ENCODE results near the gene CSRNP3. TPM values are rescaled to one million over a fixed set of nuclear protein-coding genes. Genes with fewer than 3 reads are reported as not detected.

The CSRNP3 gene
- total and polyA plus RNA-seq, 5 donors from 2014 or later = not detected

GRCh38 chr2:165568361-165568760 lies 98.9 kb downstream of the CSRNP3 start:
- H3K9me3 Mint-ChIP-seq = peaks cover 0 to 2% (median 0%) of the 10 kb centered on the region in 7 donors

DNA sequence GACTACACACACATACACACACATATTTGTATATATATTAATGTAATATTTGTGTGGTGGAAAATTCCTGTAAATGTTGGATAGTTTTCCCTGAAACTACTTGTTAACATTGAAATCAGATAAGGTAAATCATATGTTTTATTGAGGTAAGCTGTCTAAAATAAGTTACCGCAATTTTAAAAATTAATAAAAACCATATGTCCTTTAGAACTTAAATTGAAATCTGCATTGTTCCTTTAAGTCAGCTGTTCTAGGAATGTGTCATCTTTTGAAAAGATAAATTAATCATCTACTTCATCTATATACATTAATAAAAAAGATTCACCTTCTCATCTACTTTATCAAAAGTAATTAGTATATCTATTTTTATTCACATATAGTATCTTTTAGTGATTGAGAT lies 102.0 kb downstream of the CSRNP3 start:
- no peak overlapping the region for H3K27ac ChIP-seq (ENCODE audit: insufficient read depth, low read length, poor library complexity, severe bottlenecking)
- no peaks in the 10 kb centered on the region for H3K4me1 ChIP-seq (ENCODE audit: control insufficient read depth, insufficient read depth, low read length, poor library complexity, severe bottlenecking)
- no peaks in the 10 kb centered on the region for H3K36me3 ChIP-seq (ENCODE audit: control insufficient read depth, insufficient read depth, low read length)
- no peaks in the 10 kb centered on the region for H3K27me3 Mint-ChIP-seq
- no peak for DNase-seq
- H3K27me3 ChIP-seq (ENCODE audit: control insufficient read depth, insufficient read depth, low read length) = no peaks in the 10 kb centered on the region
- no peaks in the 10 kb centered on the region for H3K9me3 ChIP-seq (ENCODE audit: control insufficient read depth in 2 of 2, low read length in 2 of 2)
- no peak overlapping the region for H3K27ac Mint-ChIP-seq
- no peaks in the 10 kb centered on the region for H3K36me3 Mint-ChIP-seq
- no peak overlapping the region for H3K4me3 Mint-ChIP-seq
- H3K4me1 Mint-ChIP-seq = no peaks in the 10 kb centered on the region
- H3K4me3 ChIP-seq (ENCODE audit: low read depth, low read length) = no peak overlapping the region
- no peak for ATAC-seq (ENCODE audit: low read depth in 2 of 2)
- H3K9me3 Mint-ChIP-seq = peaks cover 0 to 2% (median 0%) of the 10 kb centered on the region in 7 donors

More at GRCh38 chr2:165568361-165568760, 98.9 kb downstream of the CSRNP3 start:
- Histone ChIP-seq H3K4me1 (ENCODE audit: control insufficient read depth, insufficient read depth, low read length, poor library complexity, severe bottlenecking) (no peaks in the 10 kb centered on the region), H3K4me3 (ENCODE audit: low read depth, low read length) (no peak overlapping the region), H3K9me3 (ENCODE audit: control insufficient read depth in 2 of 2, low read length in 2 of 2) (no peaks in the 10 kb centered on the region), H3K36me3 (ENCODE audit: control insufficient read depth, insufficient read depth, low read length) (no peaks in the 10 kb centered on the region), H3K27ac (ENCODE audit: insufficient read depth, low read length, poor library complexity, severe bottlenecking) (no peak overlapping the region), H3K27me3 (ENCODE audit: control insufficient read depth, insufficient read depth, low read length) (no peaks in the 10 kb centered on the region)
- ATAC-seq (ENCODE audit: low read depth in 2 of 2) = no peak
- DNase-seq = no peak
- H3K4me1 Mint-ChIP-seq = no peaks in the 10 kb centered on the region
- H3K36me3 Mint-ChIP-seq = no peaks in the 10 kb centered on the region
- no peak overlapping the region for H3K4me3 Mint-ChIP-seq
- H3K27me3 Mint-ChIP-seq = no peaks in the 10 kb centered on the region
- H3K27ac Mint-ChIP-seq = no peak overlapping the region

GRCh38 chr2:165572151-165572550 lies 102.7 kb downstream of the CSRNP3 start:
- no peak overlapping the region for H3K27ac Mint-ChIP-seq
- no peak overlapping the region for H3K4me3 Mint-ChIP-seq
- Histone ChIP-seq H3K27ac (ENCODE audit: insufficient read depth, low read length, poor library complexity, severe bottlenecking) (no peak overlapping the region), H3K36me3 (ENCODE audit: control insufficient read depth, insufficient read depth, low read length) (no peaks in the 10 kb centered on the region), H3K9me3 (ENCODE audit: control insufficient read depth in 2 of 2, low read length in 2 of 2) (no peaks in the 10 kb centered on the region), H3K4me1 (ENCODE audit: control insufficient read depth, insufficient read depth, low read length, poor library complexity, severe bottlenecking) (no peaks in the 10 kb centered on the region), H3K4me3 (ENCODE audit: low read depth, low read length) (no peak overlapping the region), H3K27me3 (ENCODE audit: control insufficient read depth, insufficient read depth, low read length) (no peaks in the 10 kb centered on the region)
- H3K4me1 Mint-ChIP-seq = no peaks in the 10 kb centered on the region
- ATAC-seq (ENCODE audit: low read depth in 2 of 2) (no peak), DNase-seq (no peak)
- H3K36me3 Mint-ChIP-seq = no peaks in the 10 kb centered on the region
- H3K27me3 Mint-ChIP-seq = no peaks in the 10 kb centered on the region
- H3K9me3 Mint-ChIP-seq = peaks cover 0 to 2% (median 0%) of the 10 kb centered on the region in 7 donors

- Histone ChIP-seq H3K4me3 (ENCODE audit: low read depth, low read length) (no peak overlapping the region), H3K36me3 (ENCODE audit: control insufficient read depth, insufficient read depth, low read length) (no peaks in the 10 kb centered on the region), H3K27me3 (ENCODE audit: control insufficient read depth, insufficient read depth, low read length) (no peaks in the 10 kb centered on the region), H3K27ac (ENCODE audit: insufficient read depth, low read length, poor library complexity, severe bottlenecking) (no peak overlapping the region), H3K4me1 (ENCODE audit: control insufficient read depth, insufficient read depth, low read length, poor library complexity, severe bottlenecking) (no peaks in the 10 kb centered on the region), H3K9me3 (ENCODE audit: control insufficient read depth in 2 of 2, low read length in 2 of 2) (no peaks in the 10 kb centered on the region)
- DNase-seq (no peak), ATAC-seq (ENCODE audit: low read depth in 2 of 2) (no peak)
- Mint-ChIP-seq H3K4me3 (no peak overlapping the region), H3K9me3 (no peaks in the 10 kb centered on the region), H3K36me3 (no peaks in the 10 kb centered on the region), H3K27ac (no peak overlapping the region), H3K27me3 (no peaks in the 10 kb centered on the region), H3K4me1 (no peaks in the 10 kb centered on the region)
Observed at GRCh38 chr2:165573534-165574461, 104.3 kb downstream of the CSRNP3 start.

- Mint-ChIP-seq H3K36me3 (no peaks in the 10 kb centered on the region), H3K4me1 (no peaks in the 10 kb centered on the region), H3K27ac (no peak overlapping the region), H3K27me3 (no peaks in the 10 kb centered on the region), H3K9me3 (no peaks in the 10 kb centered on the region), H3K4me3 (no peak overlapping the region)
- DNase-seq = no peak
- no peak overlapping the region for H3K4me3 ChIP-seq (ENCODE audit: low read depth, low read length)
- no peaks in the 10 kb centered on the region for H3K4me1 ChIP-seq (ENCODE audit: control insufficient read depth, insufficient read depth, low read length, poor library complexity, severe bottlenecking)
- no peak overlapping the region for H3K27ac ChIP-seq (ENCODE audit: insufficient read depth, low read length, poor library complexity, severe bottlenecking)
- ATAC-seq (ENCODE audit: low read depth in 2 of 2) = no peak
- H3K27me3 ChIP-seq (ENCODE audit: control insufficient read depth, insufficient read depth, low read length) = no peaks in the 10 kb centered on the region
- H3K9me3 ChIP-seq (ENCODE audit: control insufficient read depth in 2 of 2, low read length in 2 of 2) = no peaks in the 10 kb centered on the region
- H3K36me3 ChIP-seq (ENCODE audit: control insufficient read depth, insufficient read depth, low read length) = no peaks in the 10 kb centered on the region
Observed at GRCh38 chr2:165575044-165575615, 105.6 kb downstream of the CSRNP3 start.

- H3K9me3 Mint-ChIP-seq = no peaks in the 10 kb centered on the region
- ATAC-seq (ENCODE audit: low read depth in 2 of 2) (no peak), DNase-seq (no peak)
- no peak overlapping the region for H3K27ac Mint-ChIP-seq
- Histone ChIP-seq H3K36me3 (ENCODE audit: control insufficient read depth, insufficient read depth, low read length) (no peaks in the 10 kb centered on the region), H3K9me3 (ENCODE audit: control insufficient read depth in 2 of 2, low read length in 2 of 2) (no peaks in the 10 kb centered on the region), H3K27ac (ENCODE audit: insufficient read depth, low read length, poor library complexity, severe bottlenecking) (no peak overlapping the region), H3K4me1 (ENCODE audit: control insufficient read depth, insufficient read depth, low read length, poor library complexity, severe bottlenecking) (no peaks in the 10 kb centered on the region), H3K4me3 (ENCODE audit: low read depth, low read length) (no peak overlapping the region), H3K27me3 (ENCODE audit: control insufficient read depth, insufficient read depth, low read length) (no peaks in the 10 kb centered on the region)
- no peaks in the 10 kb centered on the region for H3K27me3 Mint-ChIP-seq
- no peaks in the 10 kb centered on the region for H3K4me1 Mint-ChIP-seq
- H3K36me3 Mint-ChIP-seq = no peaks in the 10 kb centered on the region
- H3K4me3 Mint-ChIP-seq = no peak overlapping the region
Observed at GRCh38 chr2:165576409-165577154, 107.1 kb downstream of the CSRNP3 start.

DNA sequence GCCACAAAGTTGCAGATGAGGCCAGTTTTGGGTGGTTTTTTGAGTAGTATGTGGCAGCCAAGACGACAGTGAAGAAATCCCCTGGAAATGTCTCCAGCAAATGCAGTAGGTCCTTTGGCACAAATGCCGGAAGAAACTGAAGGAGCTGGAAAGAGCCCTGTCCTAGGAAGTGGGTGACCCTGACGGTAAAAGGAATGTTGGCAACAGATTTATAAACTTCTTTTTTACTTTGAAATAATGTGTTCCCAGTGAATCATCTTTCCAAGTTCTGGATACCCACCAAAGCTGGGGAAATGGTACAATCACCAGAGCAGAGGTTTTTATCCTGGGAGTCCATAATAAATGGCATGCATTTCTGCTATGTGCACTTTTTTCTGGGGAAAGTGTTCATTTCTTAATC lies 112.9 kb downstream of the CSRNP3 start:
- Histone ChIP-seq H3K9me3 (ENCODE audit: control insufficient read depth in 2 of 2, low read length in 2 of 2) (no peaks in the 10 kb centered on the region), H3K4me3 (ENCODE audit: low read depth, low read length) (no peak overlapping the region), H3K27me3 (ENCODE audit: control insufficient read depth, insufficient read depth, low read length) (no peaks in the 10 kb centered on the region), H3K4me1 (ENCODE audit: control insufficient read depth, insufficient read depth, low read length, poor library complexity, severe bottlenecking) (no peaks in the 10 kb centered on the region), H3K27ac (ENCODE audit: insufficient read depth, low read length, poor library complexity, severe bottlenecking) (no peak overlapping the region), H3K36me3 (ENCODE audit: control insufficient read depth, insufficient read depth, low read length) (no peaks in the 10 kb centered on the region)
- Mint-ChIP-seq H3K4me1 (no peaks in the 10 kb centered on the region), H3K27me3 (no peaks in the 10 kb centered on the region), H3K9me3 (peaks cover 0 to 4% (median 0%) of the 10 kb centered on the region in 7 donors), H3K36me3 (no peaks in the 10 kb centered on the region), H3K4me3 (no peak overlapping the region), H3K27ac (no peak overlapping the region)
- DNase-seq (no peak), ATAC-seq (ENCODE audit: low read depth in 2 of 2) (no peak)

All from CD4-positive, CD25-positive, alpha-beta regulatory T cell (primary cell).